Thyroid gland (tissue), 4 donors: ENCODE data around the gene C19orf38.

Source experiments
- CTCF ChIP-seq, 6 experiments: fragments of 200-600 bp in 3 of 6; fragments of 450-650 bp in 3 of 6; sonication (generic) in 3 of 6; IDR thresholded peaks; one replicate each; pipeline ENCODE4 v1.5.1; 2016 to 2019; ENCODE audit warnings: antibody characterized with exemption in 6 of 6, mild to moderate bottlenecking in 2 of 6, inconsistent platforms in 1 of 6, moderate library complexity in 1 of 6
- POLR2A ChIP-seq, 2 donors: fragments of 450-650 bp; IDR thresholded peaks; one replicate each; pipeline ENCODE4 v1.6.1; 2017; ENCODE audit warnings: antibody characterized with exemption in 2 of 2, mild to moderate bottlenecking in 2 of 2, moderate library complexity in 1 of 2

DNA sequence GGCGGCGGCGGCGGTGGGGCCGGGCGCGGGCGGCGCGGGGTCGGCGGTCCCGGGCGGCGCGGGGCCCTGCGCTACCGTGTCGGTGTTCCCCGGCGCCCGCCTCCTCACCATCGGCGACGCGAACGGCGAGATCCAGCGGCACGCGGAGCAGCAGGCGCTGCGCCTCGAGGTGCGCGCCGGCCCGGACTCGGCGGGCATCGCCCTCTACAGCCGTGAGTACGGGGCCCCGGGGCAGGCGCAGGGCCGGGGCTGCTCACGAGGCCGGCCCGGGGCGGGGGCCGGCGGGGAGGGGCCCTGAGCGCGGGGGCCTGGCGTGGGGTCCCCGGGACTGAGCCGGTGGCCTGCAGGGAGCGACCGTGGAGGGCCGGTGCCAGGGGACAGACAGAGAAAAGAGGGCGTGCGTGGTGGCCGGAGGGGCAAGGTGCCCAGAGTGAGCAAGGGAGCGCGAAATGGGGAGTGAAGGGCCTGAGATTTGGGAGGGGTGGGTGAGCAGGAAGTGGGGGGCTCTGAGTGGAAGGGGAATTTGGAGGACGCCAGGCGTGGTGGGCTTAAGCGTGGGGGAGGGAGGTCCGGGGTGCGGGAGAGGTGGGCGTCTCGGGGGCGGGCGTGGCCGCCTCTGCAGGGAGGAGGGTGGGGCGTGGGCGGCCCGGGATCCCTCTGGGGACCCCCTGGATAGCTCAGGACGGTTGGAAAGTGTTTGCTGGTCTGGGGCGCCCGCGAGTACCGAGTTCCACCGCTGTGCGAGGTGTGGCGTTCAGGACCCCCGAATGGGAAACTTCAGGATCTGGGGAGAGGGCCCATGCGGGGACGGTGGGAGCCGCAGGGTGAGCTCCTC lies 23.7 kb downstream of the C19orf38 start:
- peak in 2 of 6 experiments; percentile 9 to 12 for TF ChIP-seq CTCF (IDR thresholded peaks at IDR 0.05)
- TF ChIP-seq POLR2A (IDR thresholded peaks at IDR 0.05): peak in 1 of 2 donors; percentile 3
